Measurements from ENCODE around the gene MGST1. TPM values are rescaled to one million over a fixed set of nuclear protein-coding genes. Genes with fewer than 3 reads are reported as not detected.

MGST1 gene, protein sequence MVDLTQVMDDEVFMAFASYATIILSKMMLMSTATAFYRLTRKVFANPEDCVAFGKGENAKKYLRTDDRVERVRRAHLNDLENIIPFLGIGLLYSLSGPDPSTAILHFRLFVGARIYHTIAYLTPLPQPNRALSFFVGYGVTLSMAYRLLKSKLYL
- 108 and 120 TPM in 2 replicates for total RNA-seq (2014; rRNA removed; shearing (Covaris generic))

DNA sequence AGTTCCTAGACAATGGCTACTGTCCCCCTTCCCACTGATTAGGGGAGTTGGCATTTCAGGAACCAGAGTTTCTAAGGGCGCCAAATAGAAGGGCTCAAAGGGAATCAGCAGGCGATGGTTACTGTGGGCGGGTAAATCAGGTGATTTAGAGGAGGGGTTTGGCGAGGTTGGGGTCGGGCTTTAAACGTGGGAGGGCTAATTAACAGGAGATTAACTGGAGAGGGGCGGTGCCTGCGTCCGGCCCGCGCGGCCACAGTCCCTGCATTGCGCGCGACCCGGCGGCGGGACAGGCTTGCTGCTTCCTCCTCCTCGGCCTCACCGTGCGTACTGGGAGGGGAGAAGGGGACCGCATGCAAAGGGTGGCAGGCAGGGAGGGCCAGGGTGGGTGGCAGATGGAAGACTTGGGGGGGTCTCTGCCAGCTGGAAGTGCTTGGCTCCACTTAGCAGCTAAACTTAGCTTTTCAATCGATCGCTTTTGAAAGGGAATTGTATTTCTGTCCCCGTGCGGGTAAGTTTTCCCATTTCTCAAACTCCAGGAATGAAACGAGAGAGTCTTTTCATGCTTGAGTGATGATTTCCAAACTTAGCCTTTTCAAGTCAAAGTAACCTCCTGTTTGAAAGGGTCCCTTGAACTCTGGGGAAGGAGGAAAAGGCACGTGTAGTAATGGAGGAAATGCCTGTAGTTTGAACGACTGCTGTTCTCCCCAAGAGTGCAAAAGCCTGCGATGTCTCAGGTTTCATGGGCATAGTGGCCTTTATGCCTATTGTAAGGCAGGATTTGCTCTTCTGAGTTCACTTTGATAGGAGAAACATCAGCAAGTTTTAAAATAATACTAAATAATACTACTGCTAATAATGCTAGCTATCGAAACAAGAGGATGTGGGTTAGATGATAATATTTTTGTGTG, at the start of gene MGST1:
MGST1 (plus strand) TSS at position 255 of the 908 bp plus-strand sequence. CDS start 6,608 bp downstream, outside the sequence.
- Histone ChIP-seq H3K27me3 (ENCODE audit: control insufficient read depth, insufficient read depth, low read length) (no peaks in the 10 kb centered on the region), H3K4me3 (ENCODE audit: insufficient read depth, low read depth, low read length) (peak within 1 kb of the TSS; percentile 79), H3K36me3 (replicated peaks; ENCODE audit: control insufficient read depth, insufficient read depth, low read length) (peaks cover 3% of the 10 kb centered on the region)
- peak; percentile 86 for DNase-seq

DNA sequence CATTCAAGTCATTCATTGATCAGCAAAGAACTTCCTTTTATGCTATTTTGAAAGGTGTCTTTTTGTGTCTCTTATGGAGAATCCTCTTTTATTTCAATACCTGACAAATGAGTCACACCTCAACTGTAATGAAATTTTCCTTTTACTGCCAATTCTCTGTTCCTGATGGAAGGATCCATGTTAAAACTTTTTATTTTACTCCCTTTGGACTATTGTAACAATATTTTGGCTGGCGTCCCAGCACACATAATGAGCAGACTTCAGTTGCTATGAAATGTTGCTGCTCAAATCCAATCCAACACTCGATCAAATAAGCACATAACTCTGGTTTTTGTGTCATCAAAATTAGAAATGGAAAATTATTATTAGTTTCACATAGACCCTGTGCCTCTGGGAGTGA, 48.0 kb upstream of the MGST1 start:
- Histone ChIP-seq H3K27me3 (ENCODE audit: control insufficient read depth, insufficient read depth, low read length) (no peaks in the 10 kb centered on the region), H3K4me3 (ENCODE audit: insufficient read depth, low read depth, low read length) (no peak overlapping the region), H3K36me3 (replicated peaks; ENCODE audit: control insufficient read depth, insufficient read depth, low read length) (no peaks in the 10 kb centered on the region)
- DNase-seq = no peak

DNA sequence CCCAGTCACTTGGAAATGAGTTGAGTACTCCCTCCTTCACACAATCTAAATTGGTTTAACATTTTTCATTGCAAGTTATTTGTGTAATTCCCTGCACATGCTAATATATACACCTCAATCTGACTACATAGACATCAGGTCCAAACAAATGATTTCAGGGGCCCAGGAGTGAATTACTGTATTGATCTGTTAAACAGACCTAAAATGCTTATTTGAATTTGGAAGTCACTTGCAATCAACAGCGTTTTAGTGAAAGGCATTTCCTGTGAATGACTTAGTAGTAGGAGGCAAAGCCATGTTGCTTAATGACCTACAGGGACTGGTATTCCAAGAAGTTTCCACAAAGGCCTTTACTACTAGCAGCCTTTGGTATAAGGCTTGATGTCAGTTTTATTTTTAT, 47.3 kb upstream of the MGST1 start:
- Histone ChIP-seq H3K27me3 (ENCODE audit: control insufficient read depth, insufficient read depth, low read length) (no peaks in the 10 kb centered on the region), H3K36me3 (replicated peaks; ENCODE audit: control insufficient read depth, insufficient read depth, low read length) (no peaks in the 10 kb centered on the region)
- no peak for DNase-seq

DNA sequence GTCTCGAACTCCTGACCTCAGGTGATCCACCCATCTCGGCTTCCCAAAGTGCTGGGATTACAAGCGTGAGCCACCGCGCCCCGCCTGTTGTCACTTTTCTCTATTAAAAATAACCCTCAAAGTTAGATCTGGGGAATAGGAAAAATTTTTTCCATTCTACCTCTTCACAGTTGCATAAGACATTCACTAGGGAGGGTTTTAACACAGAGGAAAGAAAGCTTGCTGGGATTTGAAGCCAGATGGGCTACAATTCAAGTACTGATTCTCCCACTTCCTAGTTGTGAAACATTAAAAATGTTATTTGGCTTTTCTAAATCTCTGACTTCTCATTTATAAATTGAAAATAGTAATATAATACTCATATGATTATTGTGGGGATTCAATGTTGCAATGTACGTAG, 46.7 kb upstream of the MGST1 start:
- no peaks in the 10 kb centered on the region for H3K36me3 ChIP-seq (replicated peaks; ENCODE audit: control insufficient read depth, insufficient read depth, low read length)
- H3K4me3 ChIP-seq (ENCODE audit: insufficient read depth, low read depth, low read length) = no peak overlapping the region
- H3K27me3 ChIP-seq (ENCODE audit: control insufficient read depth, insufficient read depth, low read length) = no peaks in the 10 kb centered on the region
- DNase-seq = no peak

More for the DNA sequence above, 47.3 kb upstream of the MGST1 start:
- no peak overlapping the region for H3K4me3 ChIP-seq (ENCODE audit: insufficient read depth, low read depth, low read length)

DNA sequence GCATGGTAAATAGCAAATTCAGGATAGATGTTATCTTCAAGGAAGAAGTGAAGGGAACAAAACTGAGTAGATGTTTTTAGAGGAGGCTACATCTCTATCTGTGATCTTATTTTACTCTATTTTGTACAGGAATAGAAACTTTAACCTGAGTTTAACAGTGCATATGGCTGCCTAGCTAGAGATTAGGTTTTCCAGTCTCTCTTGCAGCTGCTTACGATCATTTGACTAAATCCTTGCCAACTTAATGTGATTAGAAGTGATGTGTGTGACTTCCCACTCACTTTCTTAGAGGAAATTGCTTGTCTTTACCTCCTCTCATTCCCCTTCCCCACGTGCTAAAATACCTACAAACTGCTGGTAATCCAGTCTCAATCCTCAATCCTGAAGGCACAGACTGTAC, 43.5 kb upstream of the MGST1 start:
- no peak for DNase-seq
- Histone ChIP-seq H3K27me3 (ENCODE audit: control insufficient read depth, insufficient read depth, low read length) (no peaks in the 10 kb centered on the region), H3K36me3 (replicated peaks; ENCODE audit: control insufficient read depth, insufficient read depth, low read length) (no peaks in the 10 kb centered on the region), H3K4me3 (ENCODE audit: insufficient read depth, low read depth, low read length) (no peak overlapping the region)

DNA sequence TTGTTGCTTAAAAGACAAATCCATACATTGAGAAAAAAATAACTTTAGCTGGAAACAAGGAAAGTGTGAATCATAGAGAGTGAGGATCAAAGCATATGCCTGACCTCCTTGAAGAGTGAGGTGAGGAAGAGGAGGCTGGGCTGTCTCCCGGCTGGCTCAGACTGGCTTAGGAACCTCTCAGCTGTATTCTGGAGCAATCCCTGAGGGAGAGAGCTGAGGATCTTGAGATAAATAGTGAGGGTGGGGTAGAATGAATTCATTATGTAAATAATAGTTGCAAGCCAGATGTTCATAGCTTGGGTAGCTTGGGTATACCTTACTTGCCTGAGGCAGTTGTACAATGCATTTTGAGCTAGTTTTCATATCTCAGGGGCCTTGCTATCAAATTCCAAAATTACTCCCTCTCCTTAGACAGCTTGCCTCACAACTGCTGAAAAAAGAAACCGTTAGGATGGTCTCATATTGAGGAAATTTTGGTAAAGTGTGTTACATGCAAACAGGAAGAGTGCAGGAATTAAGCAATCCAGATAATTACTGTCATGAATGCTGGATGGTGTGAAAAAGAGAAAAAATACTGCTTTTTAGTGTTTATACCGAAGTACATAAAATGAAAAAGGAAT, 39.5 kb upstream of the MGST1 start:
- H3K27me3 ChIP-seq (ENCODE audit: control insufficient read depth, insufficient read depth, low read length) = no peaks in the 10 kb centered on the region
- no peaks in the 10 kb centered on the region for H3K36me3 ChIP-seq (replicated peaks; ENCODE audit: control insufficient read depth, insufficient read depth, low read length)
- DNase-seq = no peak
- H3K4me3 ChIP-seq (ENCODE audit: insufficient read depth, low read depth, low read length) = no peak overlapping the region

DNA sequence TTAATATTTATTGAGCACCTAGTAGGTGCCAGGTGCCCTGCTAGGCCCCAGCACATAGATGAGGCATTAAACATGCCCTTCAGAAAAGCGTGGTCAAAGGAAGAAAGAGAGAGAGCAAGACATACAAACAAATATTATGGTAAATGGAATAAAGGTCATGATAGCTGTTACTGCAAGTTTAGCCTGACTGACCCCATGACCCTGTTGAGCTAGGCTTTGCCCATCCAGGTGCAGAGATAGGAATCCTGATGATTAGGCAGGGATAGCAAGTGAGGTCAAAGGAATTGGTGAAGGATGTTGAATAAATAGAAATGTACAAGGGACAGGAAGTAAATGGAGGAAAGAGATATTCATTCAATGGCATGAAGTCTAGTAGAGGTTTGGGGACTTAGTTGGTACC, 36.5 kb upstream of the MGST1 start:
- Histone ChIP-seq H3K36me3 (replicated peaks; ENCODE audit: control insufficient read depth, insufficient read depth, low read length) (no peaks in the 10 kb centered on the region), H3K4me3 (ENCODE audit: insufficient read depth, low read depth, low read length) (no peak overlapping the region), H3K27me3 (ENCODE audit: control insufficient read depth, insufficient read depth, low read length) (no peaks in the 10 kb centered on the region)
- DNase-seq = no peak

DNA sequence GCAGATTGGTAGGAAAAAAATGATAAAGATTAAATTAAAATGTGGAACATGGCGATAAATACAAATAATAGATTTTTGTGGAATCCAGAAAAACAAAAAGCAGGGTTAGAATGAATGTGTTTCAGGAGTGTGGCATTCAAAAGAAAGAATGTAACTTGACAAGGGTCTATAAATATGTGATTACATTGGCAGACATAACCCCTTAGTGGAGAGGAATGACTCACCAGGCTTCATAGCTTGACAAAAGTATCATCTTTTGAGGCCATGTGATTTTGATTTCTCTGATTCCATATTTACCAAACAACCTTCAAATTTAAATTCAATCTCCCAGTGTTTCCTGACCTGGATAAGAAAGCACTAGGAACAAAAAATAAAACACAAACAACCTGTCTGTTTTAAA, 24.4 kb upstream of the MGST1 start:
- Histone ChIP-seq H3K36me3 (replicated peaks; ENCODE audit: control insufficient read depth, insufficient read depth, low read length) (no peaks in the 10 kb centered on the region), H3K4me3 (ENCODE audit: insufficient read depth, low read depth, low read length) (no peak overlapping the region), H3K27me3 (ENCODE audit: control insufficient read depth, insufficient read depth, low read length) (no peaks in the 10 kb centered on the region)
- no peak for DNase-seq

DNA sequence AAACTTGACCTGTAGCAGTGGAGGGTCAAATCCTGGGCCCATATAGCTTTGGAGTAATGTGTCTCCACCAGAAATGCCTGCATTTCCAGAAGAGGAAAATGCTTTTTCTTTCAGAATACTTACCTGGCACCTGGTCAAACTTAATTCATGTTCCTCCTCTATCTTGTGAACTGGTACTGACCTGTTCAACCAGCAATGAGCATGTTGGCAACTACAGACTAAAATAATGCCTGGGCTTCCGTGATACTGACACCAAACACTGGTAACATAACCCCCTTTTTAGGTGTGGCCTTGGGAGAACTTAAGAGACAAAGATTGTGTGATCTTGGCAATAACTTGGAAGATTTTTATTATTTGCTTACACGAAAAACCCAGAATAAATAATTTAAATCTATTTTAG, 23.8 kb upstream of the MGST1 start:
- Histone ChIP-seq H3K4me3 (ENCODE audit: insufficient read depth, low read depth, low read length) (no peak overlapping the region), H3K36me3 (replicated peaks; ENCODE audit: control insufficient read depth, insufficient read depth, low read length) (no peaks in the 10 kb centered on the region), H3K27me3 (ENCODE audit: control insufficient read depth, insufficient read depth, low read length) (no peaks in the 10 kb centered on the region)
- no peak for DNase-seq

DNA sequence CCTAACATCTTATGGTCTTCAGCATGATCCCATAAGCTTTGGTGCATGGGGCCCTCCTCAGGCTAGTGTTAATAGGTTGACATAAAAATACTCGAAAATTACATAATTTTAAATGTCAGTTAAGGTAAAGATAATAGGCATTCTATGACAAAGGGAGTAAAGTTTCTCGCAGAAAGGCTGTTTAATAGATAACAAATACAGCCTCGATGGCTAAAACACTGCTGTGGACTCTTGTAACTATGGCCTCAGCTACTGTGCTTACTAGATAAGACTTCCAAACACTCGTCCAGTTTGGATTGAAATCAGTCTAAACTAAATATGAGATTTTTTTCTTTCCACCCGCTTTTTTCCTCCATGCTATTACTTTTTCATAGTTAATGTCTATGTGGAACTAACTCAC, 23.2 kb upstream of the MGST1 start:
- Histone ChIP-seq H3K4me3 (ENCODE audit: insufficient read depth, low read depth, low read length) (no peak overlapping the region), H3K27me3 (ENCODE audit: control insufficient read depth, insufficient read depth, low read length) (no peaks in the 10 kb centered on the region), H3K36me3 (replicated peaks; ENCODE audit: control insufficient read depth, insufficient read depth, low read length) (no peaks in the 10 kb centered on the region)
- DNase-seq = no peak

DNA sequence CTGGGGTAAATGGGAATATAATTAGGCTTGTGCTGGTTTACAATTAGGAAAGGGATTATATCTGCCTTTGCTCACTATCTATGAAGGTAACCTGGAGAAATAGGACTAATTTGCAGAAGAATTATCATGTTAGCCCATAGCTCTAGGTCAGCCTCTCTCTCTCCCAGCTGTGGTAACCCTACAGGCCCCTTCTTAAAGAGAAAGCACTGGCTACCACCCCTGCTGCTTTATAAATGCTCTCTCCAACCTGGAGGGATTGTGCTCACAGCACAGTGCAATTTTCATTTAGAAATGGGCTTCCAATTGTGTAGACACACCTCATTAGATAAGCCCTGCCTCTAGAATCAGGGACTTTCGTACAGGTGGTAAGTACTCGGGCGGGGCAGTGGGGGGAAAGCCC, 22.7 kb upstream of the MGST1 start:
- Histone ChIP-seq H3K36me3 (replicated peaks; ENCODE audit: control insufficient read depth, insufficient read depth, low read length) (no peaks in the 10 kb centered on the region), H3K27me3 (ENCODE audit: control insufficient read depth, insufficient read depth, low read length) (no peaks in the 10 kb centered on the region), H3K4me3 (ENCODE audit: insufficient read depth, low read depth, low read length) (no peak overlapping the region)
- DNase-seq = peak; percentile 15

DNA sequence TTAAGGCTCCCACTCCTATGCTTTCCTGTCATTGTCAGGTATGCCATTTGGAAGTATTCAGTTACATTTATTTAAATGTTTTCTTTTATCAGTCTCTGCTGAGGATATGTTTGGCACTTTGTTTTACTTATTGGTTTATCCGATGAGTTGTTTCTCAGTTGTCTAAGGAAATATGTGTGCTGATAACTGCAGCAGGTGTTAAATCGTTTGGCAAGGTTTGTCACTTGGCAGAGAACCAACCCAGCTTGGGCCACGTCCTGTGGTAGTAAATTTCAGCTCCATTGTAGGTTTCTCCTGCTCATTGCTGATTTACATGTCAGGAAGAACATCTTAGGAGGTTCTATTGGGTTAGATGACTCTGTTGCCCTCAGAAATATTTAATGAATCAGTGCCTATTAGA, 22.0 kb upstream of the MGST1 start:
- DNase-seq = no peak
- no peaks in the 10 kb centered on the region for H3K27me3 ChIP-seq (ENCODE audit: control insufficient read depth, insufficient read depth, low read length)
- H3K4me3 ChIP-seq (ENCODE audit: insufficient read depth, low read depth, low read length) = no peak overlapping the region
- no peaks in the 10 kb centered on the region for H3K36me3 ChIP-seq (replicated peaks; ENCODE audit: control insufficient read depth, insufficient read depth, low read length)

DNA sequence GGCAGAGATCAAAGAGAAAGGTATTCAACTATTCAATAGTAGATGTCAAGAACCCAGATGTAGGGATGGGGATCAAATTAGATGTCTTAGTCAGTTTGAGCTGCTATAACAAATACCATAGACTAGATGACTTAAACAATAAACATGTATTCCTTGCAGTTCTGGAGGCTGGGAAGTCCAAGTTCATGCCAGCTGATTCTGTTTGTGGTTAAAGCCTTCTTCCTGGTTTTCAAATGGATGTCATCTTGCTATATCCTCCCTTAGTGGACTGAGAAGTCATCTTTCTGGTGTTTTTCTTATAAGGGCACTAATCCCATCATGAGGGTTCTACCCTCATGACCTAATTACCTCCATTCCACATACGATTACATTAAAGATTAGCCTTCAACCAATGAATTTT, 19.5 kb upstream of the MGST1 start:
- Histone ChIP-seq H3K27me3 (ENCODE audit: control insufficient read depth, insufficient read depth, low read length) (no peaks in the 10 kb centered on the region), H3K4me3 (ENCODE audit: insufficient read depth, low read depth, low read length) (no peak overlapping the region), H3K36me3 (replicated peaks; ENCODE audit: control insufficient read depth, insufficient read depth, low read length) (no peaks in the 10 kb centered on the region)
- no peak for DNase-seq

DNA sequence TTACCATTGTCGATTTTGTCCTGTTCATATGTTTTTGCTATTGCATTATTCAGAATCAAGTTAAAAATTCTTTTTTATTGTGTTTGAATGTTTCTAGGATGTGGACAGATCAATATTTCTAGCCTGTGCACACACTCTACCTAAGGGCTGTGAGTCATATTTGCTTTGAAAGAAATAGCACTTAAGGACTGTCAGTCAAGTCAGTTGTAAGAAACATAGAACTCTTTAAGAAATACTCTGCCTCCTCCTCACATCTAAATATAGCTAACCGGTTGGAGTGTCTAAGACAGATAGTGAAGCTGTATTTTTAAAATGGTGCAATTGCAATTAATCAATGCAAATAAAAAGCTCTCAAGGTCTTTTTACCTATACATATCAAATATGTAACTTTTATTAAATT, 17.9 kb upstream of the MGST1 start:
- Histone ChIP-seq H3K4me3 (ENCODE audit: insufficient read depth, low read depth, low read length) (no peak overlapping the region), H3K36me3 (replicated peaks; ENCODE audit: control insufficient read depth, insufficient read depth, low read length) (no peaks in the 10 kb centered on the region), H3K27me3 (ENCODE audit: control insufficient read depth, insufficient read depth, low read length) (no peaks in the 10 kb centered on the region)
- no peak for DNase-seq

DNA sequence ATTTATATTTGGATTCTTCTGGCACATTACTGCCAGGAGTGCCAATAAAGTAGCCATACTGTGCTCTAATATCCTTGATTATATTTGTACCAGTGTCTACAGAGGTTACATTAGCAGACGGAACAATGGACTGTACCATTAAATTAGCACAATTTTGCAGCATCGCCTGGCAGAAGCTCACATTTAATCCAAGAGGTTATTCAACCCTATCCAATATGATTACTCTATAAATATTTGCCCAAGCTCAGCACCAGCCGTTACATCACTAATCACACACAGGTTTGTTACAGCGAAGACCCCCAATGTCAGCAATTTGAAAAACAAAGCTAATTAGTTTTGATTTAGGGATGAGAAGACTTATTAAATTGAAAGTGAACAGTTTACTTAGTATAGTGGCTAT, 16.9 kb upstream of the MGST1 start:
- Histone ChIP-seq H3K36me3 (replicated peaks; ENCODE audit: control insufficient read depth, insufficient read depth, low read length) (no peaks in the 10 kb centered on the region), H3K4me3 (ENCODE audit: insufficient read depth, low read depth, low read length) (no peak overlapping the region), H3K27me3 (ENCODE audit: control insufficient read depth, insufficient read depth, low read length) (no peaks in the 10 kb centered on the region)
- no peak for DNase-seq
